Mammary epithelial cell (primary cell): Measurements from ENCODE around the gene ANO1.

Experiments
- CTCF ChIP-seq, 2 donors: IDR thresholded peaks in 1 of 2; conservative IDR thresholded peaks in 1 of 2; 2 replicates each; pipeline ENCODE4 v1.5.1; 2011 to 2012; ENCODE audit warnings: inconsistent platforms in 2 of 2, low read length in 2 of 2, mild to moderate bottlenecking in 2 of 2, control low read depth in 1 of 2, low read depth in 1 of 2; ENCODE audit not compliant: insufficient read depth in 1 of 2; ENCODE audit errors: extremely low read depth in 1 of 2
- EZH2 ChIP-seq: IDR thresholded peaks from 2 replicates; pipeline ENCODE4 v1.6.1; 2012; ENCODE audit warnings: low read length, inconsistent platforms, borderline replicate concordance

- TF ChIP-seq CTCF (conservative IDR thresholded peaks at IDR 0.05 in 1 of 2, IDR thresholded peaks at IDR 0.05 in 1 of 2; ENCODE audit: extremely low read depth in 1 of 2, insufficient read depth in 1 of 2, low read depth in 1 of 2, low read length in 2 of 2): no peak
- TF ChIP-seq EZH2: no peak
Measured at GRCh38 chr11:70072861-70073755, 5.0 kb upstream of the ANO1 start.
